Ovary (tissue), 3 donors: Measurements from ENCODE around the gene RIC3.

Experiments used
- CTCF ChIP-seq, 3 donors: fragments of 450-650 bp in 2 of 3; fragments of 200-600 bp in 1 of 3; IDR thresholded peaks; one replicate each; pipeline versions ENCODE4 v1.5.1 to v1.8.0; 2016 to 2022; ENCODE audit warnings: antibody characterized with exemption in 3 of 3, mild to moderate bottlenecking in 1 of 3
- POLR2A ChIP-seq: fragments of 450-650 bp; IDR thresholded peaks from one replicate; pipeline ENCODE4 v1.6.1; 2017; ENCODE audit warnings: antibody characterized with exemption, mild to moderate bottlenecking, moderate library complexity
- donor health status: DM: no; HTN: no; CAD: no.

- TF ChIP-seq POLR2A (no peak), CTCF (IDR thresholded peaks at IDR 0.05) (no peak)
Measured at GRCh38 chr11:8058216-8058615, 110.6 kb downstream of the RIC3 start.
